ENCODE data around the gene ZNF800. TPM values are rescaled to one million over a fixed set of nuclear protein-coding genes. Genes with fewer than 3 reads are reported as not detected.

Gene ZNF800
- total and polyA plus RNA-seq, 2 donors (not counting 1 experiment from before 2014, with no cell fraction given) = 22.6 to 62.9 TPM

- H3K4me3 Mint-ChIP-seq = no peak overlapping the region
- no CpG with 5 or more reads among the region's 2 CpGs for WGBS (ENCODE audit: insufficient coverage)
- Histone ChIP-seq H3K79me2 (ENCODE audit: control insufficient read depth, insufficient read depth, low read length) (peaks cover 71% of the 10 kb centered on the region), H3K4me1 (ENCODE audit: control insufficient read depth in 2 of 2, insufficient read depth in 2 of 2, low read length in 2 of 2) (peaks cover 9 to 38% of the 10 kb centered on the region in 2 donors), H2AFZ (ENCODE audit: insufficient read depth, low read depth, low read length, poor library complexity, severe bottlenecking) (no peak overlapping the region), H3K27ac (ENCODE audit: low read length in 2 of 2) (peak overlapping the region in 1 of 2 donors; percentile 24), H3K4me2 (replicated peaks; ENCODE audit: low read depth, low read length, poor library complexity, severe bottlenecking) (peak overlapping the region; percentile 20), H3K4me3 (ENCODE audit: control extremely low read depth in 1 of 5, extremely low read depth in 1 of 5, insufficient read depth in 1 of 5, low read depth in 2 of 5, low read length in 4 of 5) (no peak overlapping the region), H3K9ac (ENCODE audit: low read length) (peak overlapping the region; percentile 1), H3K27me3 (replicated peaks in 1 of 4; ENCODE audit: control extremely low read depth in 1 of 4, control insufficient read depth in 3 of 4, insufficient read depth in 4 of 4, low read length in 3 of 4) (no peaks in the 10 kb centered on the region), H3K9me3 (ENCODE audit: control extremely low read depth in 1 of 3, control insufficient read depth in 2 of 3, insufficient read depth in 1 of 3, low read length in 2 of 3) (no peaks in the 10 kb centered on the region), H3K36me3 (replicated peaks in 1 of 2; ENCODE audit: control extremely low read depth in 1 of 2, control insufficient read depth in 1 of 2, extremely low read depth in 1 of 2, insufficient read depth in 2 of 2, low read length in 1 of 2) (peaks cover 7 to 30% of the 10 kb centered on the region in 2 experiments), H4K20me1 (ENCODE audit: control insufficient read depth, insufficient read depth, low read length, poor library complexity, severe bottlenecking) (peaks cover 55% of the 10 kb centered on the region)
- H3K27me3 Mint-ChIP-seq = no peaks in the 10 kb centered on the region
- no peaks in the 10 kb centered on the region for H3K9me3 Mint-ChIP-seq (ENCODE audit: insufficient read depth)
- H3K27ac Mint-ChIP-seq = no peak overlapping the region
- intact Hi-C loops (cut with micrococcal nuclease) = no loop called here
- ChIA-PET CTCF (interaction anchor here (1.0 to 3.8 kb wide), 4 partner anchors 23 to 65 kb away, joined by 3 to 19 read pairs (median 4); no protein-coding TSS in a partner anchor), POLR2A (no interaction called here)
- TF ChIP-seq CTCF (IDR thresholded peaks at IDR 0.05) (no peak), EZH2 (IDR thresholded peaks at IDR 0.05; ENCODE audit: borderline replicate concordance, insufficient read depth, low read depth, low read length, poor library complexity, severe bottlenecking) (no peak)
- no peak for ATAC-seq (ENCODE audit: low read depth)
- no peak for DNase-seq
- peaks cover 56% of the 10 kb centered on the region for H3K4me1 Mint-ChIP-seq
Measured at GRCh38 chr7:127382301-127383085, 10.0 kb downstream of the ZNF800 start.

GRCh38 chr7:127380479-127380878 lies 12.0 kb downstream of the ZNF800 start:
- intact Hi-C loops (cut with micrococcal nuclease) = no loop called here
- Histone ChIP-seq H3K4me1 (ENCODE audit: control insufficient read depth in 2 of 2, insufficient read depth in 2 of 2, low read length in 2 of 2) (peaks cover 9 to 31% of the 10 kb centered on the region in 2 donors), H3K4me3 (ENCODE audit: control extremely low read depth in 1 of 5, extremely low read depth in 1 of 5, insufficient read depth in 1 of 5, low read depth in 2 of 5, low read length in 4 of 5) (no peak overlapping the region), H2AFZ (ENCODE audit: insufficient read depth, low read depth, low read length, poor library complexity, severe bottlenecking) (no peak overlapping the region), H3K27ac (ENCODE audit: low read length in 2 of 2) (peak overlapping the region in 1 of 2 donors; percentile 33), H3K79me2 (ENCODE audit: control insufficient read depth, insufficient read depth, low read length) (peaks cover 56% of the 10 kb centered on the region), H3K4me2 (replicated peaks; ENCODE audit: low read depth, low read length, poor library complexity, severe bottlenecking) (no peak overlapping the region), H4K20me1 (ENCODE audit: control insufficient read depth, insufficient read depth, low read length, poor library complexity, severe bottlenecking) (peaks cover 58% of the 10 kb centered on the region), H3K9me3 (ENCODE audit: control extremely low read depth in 1 of 3, control insufficient read depth in 2 of 3, insufficient read depth in 1 of 3, low read length in 2 of 3) (no peaks in the 10 kb centered on the region), H3K9ac (ENCODE audit: low read length) (no peak overlapping the region), H3K27me3 (replicated peaks in 1 of 4; ENCODE audit: control extremely low read depth in 1 of 4, control insufficient read depth in 3 of 4, insufficient read depth in 4 of 4, low read length in 3 of 4) (no peaks in the 10 kb centered on the region), H3K36me3 (replicated peaks in 1 of 2; ENCODE audit: control extremely low read depth in 1 of 2, control insufficient read depth in 1 of 2, extremely low read depth in 1 of 2, insufficient read depth in 2 of 2, low read length in 1 of 2) (peaks cover 2 to 23% of the 10 kb centered on the region in 2 experiments)
- H3K9me3 Mint-ChIP-seq (ENCODE audit: insufficient read depth) = no peaks in the 10 kb centered on the region
- peak overlapping the region; percentile 18 for H3K4me3 Mint-ChIP-seq
- POLR2A ChIA-PET = no interaction called here
- no peak for TF ChIP-seq EZH2 (IDR thresholded peaks at IDR 0.05; ENCODE audit: borderline replicate concordance, insufficient read depth, low read depth, low read length, poor library complexity, severe bottlenecking)
- TF ChIP-seq CTCF (IDR thresholded peaks at IDR 0.05) = no peak
- H3K27me3 Mint-ChIP-seq = no peaks in the 10 kb centered on the region
- DNase-seq (peak; percentile 20), ATAC-seq (ENCODE audit: low read depth) (no peak)
- peaks cover 52% of the 10 kb centered on the region for H3K4me1 Mint-ChIP-seq
- peak overlapping the region; percentile 50 for H3K27ac Mint-ChIP-seq
- CTCF ChIA-PET = interaction anchor here (2.0 kb wide), 1 partner anchor 67 kb away, joined by 8 read pairs; no protein-coding TSS in a partner anchor

Measured in B cell (primary cell).